Measurements from ENCODE around the gene F2R.

DNA sequence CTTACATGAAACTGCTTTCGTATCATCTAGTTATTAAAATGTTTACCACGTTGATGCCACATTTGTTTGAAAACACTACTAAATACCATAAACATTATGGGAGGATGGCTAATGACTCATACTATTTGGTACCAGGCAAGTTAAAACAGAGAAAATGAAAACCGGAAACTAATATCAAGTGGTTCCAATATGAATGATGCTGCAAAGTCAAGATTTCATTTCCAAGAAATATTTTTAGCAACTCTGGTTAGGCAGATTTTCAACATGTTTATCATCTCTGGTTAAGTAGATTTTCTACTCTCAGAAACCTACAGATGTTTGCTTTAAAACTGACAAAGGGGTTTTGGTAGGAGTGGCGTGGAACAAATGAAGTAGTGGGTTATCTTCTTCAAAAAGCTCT is 4.9 kb upstream of the F2R start:
- no peak for TF ChIP-seq EZH2 (IDR thresholded peaks at IDR 0.05; ENCODE audit: low read depth)
- TF ChIP-seq, protein P1, sequence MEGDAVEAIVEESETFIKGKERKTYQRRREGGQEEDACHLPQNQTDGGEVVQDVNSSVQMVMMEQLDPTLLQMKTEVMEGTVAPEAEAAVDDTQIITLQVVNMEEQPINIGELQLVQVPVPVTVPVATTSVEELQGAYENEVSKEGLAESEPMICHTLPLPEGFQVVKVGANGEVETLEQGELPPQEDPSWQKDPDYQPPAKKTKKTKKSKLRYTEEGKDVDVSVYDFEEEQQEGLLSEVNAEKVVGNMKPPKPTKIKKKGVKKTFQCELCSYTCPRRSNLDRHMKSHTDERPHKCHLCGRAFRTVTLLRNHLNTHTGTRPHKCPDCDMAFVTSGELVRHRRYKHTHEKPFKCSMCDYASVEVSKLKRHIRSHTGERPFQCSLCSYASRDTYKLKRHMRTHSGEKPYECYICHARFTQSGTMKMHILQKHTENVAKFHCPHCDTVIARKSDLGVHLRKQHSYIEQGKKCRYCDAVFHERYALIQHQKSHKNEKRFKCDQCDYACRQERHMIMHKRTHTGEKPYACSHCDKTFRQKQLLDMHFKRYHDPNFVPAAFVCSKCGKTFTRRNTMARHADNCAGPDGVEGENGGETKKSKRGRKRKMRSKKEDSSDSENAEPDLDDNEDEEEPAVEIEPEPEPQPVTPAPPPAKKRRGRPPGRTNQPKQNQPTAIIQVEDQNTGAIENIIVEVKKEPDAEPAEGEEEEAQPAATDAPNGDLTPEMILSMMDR (conservative IDR thresholded peaks at IDR 0.05): no peak

Measured in PC-9 (cell line).